ENCODE data around the gene CUL5. TPM values are rescaled to one million over a fixed set of nuclear protein-coding genes. Genes with fewer than 3 reads are reported as not detected.

CUL5 gene
- total RNA-seq, 1 donor from 2014 or later, result 27.1 TPM

Other genes with a start within 250 kb of the CUL5 start
- gene SLC35F2, start 150.1 kb upstream of the CUL5 start, total RNA-seq, result 34.1 and 47.1 TPM in 2 replicates
- not detected in 2 replicates for gene RAB39A, start 80.5 kb upstream of the CUL5 start, total RNA-seq
- gene ACAT1, start 112.7 kb downstream of the CUL5 start, total RNA-seq, result 98.5 and 210 TPM in 2 replicates
- gene NPAT, start 213.7 kb downstream of the CUL5 start, total RNA-seq, result 9.9 and 15.8 TPM in 2 replicates
- 29.5 and 64.0 TPM in 2 replicates for gene ATM, start 214.2 kb downstream of the CUL5 start, total RNA-seq

Data from glomerular endothelial cell (primary cell).